HFF-Myc (cell line): ENCODE results near the gene NPFFR1.

Experiments used
- DNase-seq: peaks from one replicate; pipeline ENCODE4 v3.0.0-alpha.2; 2011; ENCODE audit warnings: low read depth; ENCODE audit errors: extremely low read depth
- H3K4me3 ChIP-seq: replicated peaks from 2 replicates; pipeline ENCODE4 v1.5.1; 2011; ENCODE audit warnings: low read depth, mild to moderate bottlenecking, control low read depth, low read length
- TF ChIP-seq, protein P1 (sequence below): IDR thresholded peaks from 2 replicates; pipeline ENCODE4 v1.5.1; 2012; ENCODE audit warnings: mild to moderate bottlenecking, low read depth, low read length, control low read depth; ENCODE audit errors: missing control alignments

The NPFFR1 gene

DNA sequence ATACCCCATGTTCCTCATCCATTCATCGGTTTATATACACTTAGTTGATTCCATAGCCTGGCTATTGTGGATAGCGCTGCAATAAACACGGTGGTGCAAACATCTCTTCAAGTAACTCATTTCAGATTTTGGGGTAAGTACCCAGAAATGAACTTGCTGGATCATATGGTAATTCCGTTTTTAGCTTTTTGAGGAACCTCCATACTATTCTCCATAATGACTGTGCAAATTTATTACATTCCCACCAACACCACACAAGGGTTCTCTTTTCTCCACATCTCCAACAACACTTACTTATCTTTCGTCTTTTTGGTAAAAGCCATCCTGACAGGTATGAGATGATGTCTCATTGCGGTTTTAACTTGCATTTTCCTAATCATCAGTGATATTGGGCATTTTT, 3.7 kb downstream of the NPFFR1 start:
- no peak for DNase-seq
- TF ChIP-seq, protein P1, sequence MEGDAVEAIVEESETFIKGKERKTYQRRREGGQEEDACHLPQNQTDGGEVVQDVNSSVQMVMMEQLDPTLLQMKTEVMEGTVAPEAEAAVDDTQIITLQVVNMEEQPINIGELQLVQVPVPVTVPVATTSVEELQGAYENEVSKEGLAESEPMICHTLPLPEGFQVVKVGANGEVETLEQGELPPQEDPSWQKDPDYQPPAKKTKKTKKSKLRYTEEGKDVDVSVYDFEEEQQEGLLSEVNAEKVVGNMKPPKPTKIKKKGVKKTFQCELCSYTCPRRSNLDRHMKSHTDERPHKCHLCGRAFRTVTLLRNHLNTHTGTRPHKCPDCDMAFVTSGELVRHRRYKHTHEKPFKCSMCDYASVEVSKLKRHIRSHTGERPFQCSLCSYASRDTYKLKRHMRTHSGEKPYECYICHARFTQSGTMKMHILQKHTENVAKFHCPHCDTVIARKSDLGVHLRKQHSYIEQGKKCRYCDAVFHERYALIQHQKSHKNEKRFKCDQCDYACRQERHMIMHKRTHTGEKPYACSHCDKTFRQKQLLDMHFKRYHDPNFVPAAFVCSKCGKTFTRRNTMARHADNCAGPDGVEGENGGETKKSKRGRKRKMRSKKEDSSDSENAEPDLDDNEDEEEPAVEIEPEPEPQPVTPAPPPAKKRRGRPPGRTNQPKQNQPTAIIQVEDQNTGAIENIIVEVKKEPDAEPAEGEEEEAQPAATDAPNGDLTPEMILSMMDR: no peak
- no peak overlapping the region for H3K4me3 ChIP-seq

DNA sequence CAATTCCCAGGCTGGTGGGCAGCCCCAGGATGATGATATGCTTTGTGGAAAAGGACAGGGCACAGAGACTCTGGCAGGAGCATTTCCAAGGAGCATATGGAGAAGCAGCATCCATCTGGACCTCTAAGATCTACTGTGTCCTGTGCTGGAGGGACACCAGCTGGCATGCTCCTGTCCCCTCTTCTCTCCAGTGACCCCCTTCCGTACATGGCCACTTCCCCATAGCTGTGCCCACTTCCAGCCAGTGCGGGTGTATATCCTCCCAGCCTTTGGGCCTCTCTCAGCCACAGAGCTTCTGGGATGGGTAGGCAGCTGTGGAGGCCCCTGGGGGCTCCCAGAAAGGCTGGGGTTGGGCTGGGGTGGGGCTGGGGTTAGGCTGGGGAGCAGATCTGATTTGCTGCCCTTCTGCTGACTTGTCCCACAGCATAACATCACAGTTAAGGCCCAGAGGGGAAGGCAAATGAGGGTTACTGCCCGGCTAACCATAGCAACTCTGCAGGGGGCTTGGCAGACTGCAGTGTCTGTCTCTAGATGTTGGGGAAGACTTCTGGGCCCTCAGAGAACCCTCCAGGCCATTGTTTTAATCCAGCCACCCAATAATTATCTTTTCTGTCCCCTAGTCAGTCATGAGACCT, 6.3 kb downstream of the NPFFR1 start:
- DNase-seq: no peak
- H3K4me3 ChIP-seq: no peak overlapping the region

DNA sequence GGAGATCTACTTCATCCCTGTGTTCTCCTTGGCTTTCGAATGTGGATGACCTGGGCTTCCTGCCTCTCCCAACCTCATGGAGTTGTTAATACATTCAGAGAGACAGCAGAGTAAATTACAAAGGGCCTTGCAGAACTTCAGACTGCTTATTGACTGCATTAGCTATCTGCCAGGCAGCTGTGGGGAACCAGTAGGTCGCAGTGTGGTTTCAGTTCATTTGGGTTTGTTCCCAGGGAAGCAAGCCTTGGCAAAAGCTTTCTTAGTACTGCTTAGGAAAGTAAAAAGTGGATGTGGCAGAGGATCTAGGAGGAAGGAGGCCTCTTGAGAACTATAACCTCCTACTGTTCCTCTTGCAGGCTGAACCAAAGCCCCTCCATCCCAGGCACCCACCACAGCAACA, 9.2 kb downstream of the NPFFR1 start:
- DNase-seq: no peak

More for the DNA sequence above, 6.3 kb downstream of the NPFFR1 start:
- TF ChIP-seq, protein P1: no peak

DNA sequence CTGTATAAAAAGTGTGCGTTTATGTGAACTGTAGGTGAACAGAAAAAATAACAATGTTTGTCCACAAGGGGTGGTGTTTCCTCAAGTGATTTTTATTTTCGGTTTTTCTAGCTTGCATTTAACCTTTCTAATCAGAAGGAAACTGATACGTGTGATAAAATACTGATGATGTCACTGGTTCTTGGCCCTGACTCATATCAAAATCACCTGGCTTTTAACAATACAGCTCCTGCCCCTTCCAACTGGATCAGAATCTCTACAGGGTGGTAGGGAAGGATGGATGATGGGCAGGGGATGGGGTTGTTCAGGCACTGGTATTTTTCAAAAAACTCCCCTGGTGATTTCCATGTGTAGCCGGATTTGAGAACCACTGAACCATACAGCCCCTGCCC, 10.9 kb downstream of the NPFFR1 start:
- DNase-seq: no peak
- TF ChIP-seq, protein P1: peak; percentile 32
- no peak overlapping the region for H3K4me3 ChIP-seq

More for the DNA sequence above, 9.2 kb downstream of the NPFFR1 start:
- H3K4me3 ChIP-seq: no peak overlapping the region
- TF ChIP-seq, protein P1: no peak

DNA sequence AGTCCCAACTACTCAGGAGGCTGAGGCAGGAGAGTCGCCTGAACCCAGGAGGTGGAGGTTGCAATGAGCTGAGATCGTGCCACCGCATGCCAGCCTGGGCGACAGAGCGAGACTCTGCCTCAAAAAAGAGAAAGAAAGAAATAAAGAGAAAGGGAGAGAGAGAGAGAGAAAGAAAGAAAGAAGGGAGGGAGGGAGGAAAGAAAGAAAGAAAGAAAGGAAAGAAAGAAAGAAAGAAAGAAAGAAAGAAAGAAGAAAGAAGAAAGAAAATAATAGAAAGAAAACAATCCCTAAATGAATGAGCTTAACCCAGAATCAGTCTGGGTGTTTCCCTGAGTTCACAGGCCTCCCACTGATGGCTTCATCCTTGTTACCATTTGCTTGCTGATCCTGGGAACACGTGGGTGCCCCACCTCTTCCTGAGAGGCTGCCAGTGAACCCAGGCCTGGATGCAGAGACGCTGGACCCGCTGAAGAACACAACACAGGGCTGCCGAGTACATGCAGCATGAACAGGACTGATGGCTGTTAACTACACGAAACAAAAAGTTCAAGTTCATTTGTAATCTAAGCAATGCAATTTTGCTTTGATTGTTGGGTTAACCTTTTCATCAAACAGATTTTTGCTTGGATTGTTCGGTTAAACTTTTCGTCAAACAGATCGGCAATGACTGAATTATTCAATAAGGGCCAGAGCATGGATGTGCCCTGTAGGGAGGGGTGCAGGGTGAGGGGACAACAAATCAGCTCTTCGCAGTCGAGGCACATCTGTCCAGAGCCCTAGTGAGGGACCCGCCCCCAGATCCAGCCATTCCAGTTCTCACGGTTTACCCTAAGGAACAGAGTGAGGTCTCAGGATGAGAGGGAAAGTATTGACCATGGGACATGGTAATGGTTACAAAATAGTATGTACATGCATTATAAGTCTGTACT, 11.5 kb downstream of the NPFFR1 start:
- TF ChIP-seq, protein P1: no peak
- no peak overlapping the region for H3K4me3 ChIP-seq
- DNase-seq: no peak

DNA sequence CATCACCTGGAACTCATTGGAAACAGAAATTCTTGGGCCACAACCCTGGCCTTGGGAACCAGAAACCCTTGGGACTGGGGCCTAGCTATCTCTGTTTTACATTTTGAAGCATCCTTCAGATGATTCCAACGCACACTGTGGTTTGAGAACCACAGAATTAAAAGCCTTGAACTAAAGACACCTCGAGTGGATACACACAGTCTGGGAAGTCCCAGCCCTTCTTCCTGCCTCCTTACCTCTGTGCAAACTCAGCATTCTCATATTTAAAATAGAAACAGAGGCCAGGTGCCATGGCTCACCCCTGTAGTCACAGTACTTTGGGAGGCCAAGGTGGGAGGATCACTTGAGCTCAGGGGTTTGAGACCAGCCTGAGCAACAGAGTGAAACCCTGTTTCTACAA, 12.9 kb downstream of the NPFFR1 start:
- TF ChIP-seq, protein P1: no peak
- no peak overlapping the region for H3K4me3 ChIP-seq
- DNase-seq: no peak
